ENCODE data around the gene CKMT2. TPM values are rescaled to one million over a fixed set of nuclear protein-coding genes. Genes with fewer than 3 reads are reported as not detected.

CKMT2 gene
- total and polyA plus RNA-seq, 2 experiments from 2014 or later, result 2.9 to 8.2 TPM

DNA sequence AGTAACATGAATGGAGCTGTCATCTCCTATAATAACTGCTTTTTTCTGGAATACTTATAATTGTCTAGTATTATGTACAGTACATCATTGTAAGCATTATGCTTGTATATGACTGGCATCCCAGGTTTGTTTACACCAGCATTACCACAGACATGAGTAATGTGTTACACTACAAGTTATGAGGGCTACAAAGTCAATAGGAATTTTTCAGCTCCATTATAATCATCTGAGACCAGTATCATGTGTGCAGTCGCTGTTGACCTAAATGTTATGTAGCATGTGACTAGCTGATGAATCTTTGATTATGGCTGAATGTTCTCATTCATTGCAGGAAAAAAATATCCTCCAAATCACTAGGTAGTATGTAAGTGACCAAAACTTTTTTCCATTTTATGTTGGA lies 70.4 kb downstream of the CKMT2 start:
- TF ChIP-seq STAT1 (IDR thresholded peaks at IDR 0.05; ENCODE audit: unreplicated experiment) (no peak), POLR2AphosphoS5 (IDR thresholded peaks at IDR 0.05; ENCODE audit: low read depth) (no peak), NANOG (IDR thresholded peaks at IDR 0.05; ENCODE audit: borderline replicate concordance) (no peak), EZH2 (IDR thresholded peaks at IDR 0.05; ENCODE audit: low read depth, unreplicated experiment) (no peak), EZH2phosphoT487 (IDR thresholded peaks at IDR 0.05; ENCODE audit: unreplicated experiment) (no peak), ZNF331 (CRISPR knock-in tag; IDR thresholded peaks at IDR 0.05; ENCODE audit: low read depth) (no peak)
- TF ChIP-seq, protein P1, sequence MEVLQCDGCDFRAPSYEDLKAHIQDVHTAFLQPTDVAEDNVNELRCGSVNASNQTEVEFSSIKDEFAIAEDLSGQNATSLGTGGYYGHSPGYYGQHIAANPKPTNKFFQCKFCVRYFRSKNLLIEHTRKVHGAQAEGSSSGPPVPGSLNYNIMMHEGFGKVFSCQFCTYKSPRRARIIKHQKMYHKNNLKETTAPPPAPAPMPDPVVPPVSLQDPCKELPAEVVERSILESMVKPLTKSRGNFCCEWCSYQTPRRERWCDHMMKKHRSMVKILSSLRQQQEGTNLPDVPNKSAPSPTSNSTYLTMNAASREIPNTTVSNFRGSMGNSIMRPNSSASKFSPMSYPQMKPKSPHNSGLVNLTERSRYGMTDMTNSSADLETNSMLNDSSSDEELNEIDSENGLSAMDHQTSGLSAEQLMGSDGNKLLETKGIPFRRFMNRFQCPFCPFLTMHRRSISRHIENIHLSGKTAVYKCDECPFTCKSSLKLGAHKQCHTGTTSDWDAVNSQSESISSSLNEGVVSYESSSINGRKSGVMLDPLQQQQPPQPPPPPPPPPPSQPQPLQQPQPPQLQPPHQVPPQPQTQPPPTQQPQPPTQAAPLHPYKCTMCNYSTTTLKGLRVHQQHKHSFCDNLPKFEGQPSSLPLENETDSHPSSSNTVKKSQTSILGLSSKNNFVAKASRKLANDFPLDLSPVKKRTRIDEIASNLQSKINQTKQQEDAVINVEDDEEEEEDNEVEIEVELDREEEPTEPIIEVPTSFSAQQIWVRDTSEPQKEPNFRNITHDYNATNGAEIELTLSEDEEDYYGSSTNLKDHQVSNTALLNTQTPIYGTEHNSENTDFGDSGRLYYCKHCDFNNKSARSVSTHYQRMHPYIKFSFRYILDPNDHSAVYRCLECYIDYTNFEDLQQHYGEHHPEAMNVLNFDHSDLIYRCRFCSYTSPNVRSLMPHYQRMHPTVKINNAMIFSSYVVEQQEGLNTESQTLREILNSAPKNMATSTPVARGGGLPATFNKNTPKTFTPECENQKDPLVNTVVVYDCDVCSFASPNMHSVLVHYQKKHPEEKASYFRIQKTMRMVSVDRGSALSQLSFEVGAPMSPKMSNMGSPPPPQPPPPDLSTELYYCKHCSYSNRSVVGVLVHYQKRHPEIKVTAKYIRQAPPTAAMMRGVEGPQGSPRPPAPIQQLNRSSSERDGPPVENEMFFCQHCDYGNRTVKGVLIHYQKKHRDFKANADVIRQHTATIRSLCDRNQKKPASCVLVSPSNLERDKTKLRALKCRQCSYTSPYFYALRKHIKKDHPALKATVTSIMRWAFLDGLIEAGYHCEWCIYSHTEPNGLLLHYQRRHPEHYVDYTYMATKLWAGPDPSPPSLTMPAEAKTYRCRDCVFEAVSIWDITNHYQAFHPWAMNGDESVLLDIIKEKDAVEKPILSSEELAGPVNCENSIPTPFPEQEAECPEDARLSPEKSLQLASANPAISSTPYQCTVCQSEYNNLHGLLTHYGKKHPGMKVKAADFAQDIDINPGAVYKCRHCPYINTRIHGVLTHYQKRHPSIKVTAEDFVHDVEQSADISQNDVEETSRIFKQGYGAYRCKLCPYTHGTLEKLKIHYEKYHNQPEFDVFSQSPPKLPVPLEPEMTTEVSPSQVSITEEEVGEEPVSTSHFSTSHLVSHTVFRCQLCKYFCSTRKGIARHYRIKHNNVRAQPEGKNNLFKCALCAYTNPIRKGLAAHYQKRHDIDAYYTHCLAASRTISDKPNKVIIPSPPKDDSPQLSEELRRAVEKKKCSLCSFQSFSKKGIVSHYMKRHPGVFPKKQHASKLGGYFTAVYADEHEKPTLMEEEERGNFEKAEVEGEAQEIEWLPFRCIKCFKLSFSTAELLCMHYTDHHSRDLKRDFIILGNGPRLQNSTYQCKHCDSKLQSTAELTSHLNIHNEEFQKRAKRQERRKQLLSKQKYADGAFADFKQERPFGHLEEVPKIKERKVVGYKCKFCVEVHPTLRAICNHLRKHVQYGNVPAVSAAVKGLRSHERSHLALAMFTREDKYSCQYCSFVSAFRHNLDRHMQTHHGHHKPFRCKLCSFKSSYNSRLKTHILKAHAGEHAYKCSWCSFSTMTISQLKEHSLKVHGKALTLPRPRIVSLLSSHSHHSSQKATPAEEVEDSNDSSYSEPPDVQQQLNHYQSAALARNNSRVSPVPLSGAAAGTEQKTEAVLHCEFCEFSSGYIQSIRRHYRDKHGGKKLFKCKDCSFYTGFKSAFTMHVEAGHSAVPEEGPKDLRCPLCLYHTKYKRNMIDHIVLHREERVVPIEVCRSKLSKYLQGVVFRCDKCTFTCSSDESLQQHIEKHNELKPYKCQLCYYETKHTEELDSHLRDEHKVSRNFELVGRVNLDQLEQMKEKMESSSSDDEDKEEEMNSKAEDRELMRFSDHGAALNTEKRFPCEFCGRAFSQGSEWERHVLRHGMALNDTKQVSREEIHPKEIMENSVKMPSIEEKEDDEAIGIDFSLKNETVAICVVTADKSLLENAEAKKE (CRISPR knock-in tag; IDR thresholded peaks at IDR 0.05), result no peak
- TF ChIP-seq, protein P2, sequence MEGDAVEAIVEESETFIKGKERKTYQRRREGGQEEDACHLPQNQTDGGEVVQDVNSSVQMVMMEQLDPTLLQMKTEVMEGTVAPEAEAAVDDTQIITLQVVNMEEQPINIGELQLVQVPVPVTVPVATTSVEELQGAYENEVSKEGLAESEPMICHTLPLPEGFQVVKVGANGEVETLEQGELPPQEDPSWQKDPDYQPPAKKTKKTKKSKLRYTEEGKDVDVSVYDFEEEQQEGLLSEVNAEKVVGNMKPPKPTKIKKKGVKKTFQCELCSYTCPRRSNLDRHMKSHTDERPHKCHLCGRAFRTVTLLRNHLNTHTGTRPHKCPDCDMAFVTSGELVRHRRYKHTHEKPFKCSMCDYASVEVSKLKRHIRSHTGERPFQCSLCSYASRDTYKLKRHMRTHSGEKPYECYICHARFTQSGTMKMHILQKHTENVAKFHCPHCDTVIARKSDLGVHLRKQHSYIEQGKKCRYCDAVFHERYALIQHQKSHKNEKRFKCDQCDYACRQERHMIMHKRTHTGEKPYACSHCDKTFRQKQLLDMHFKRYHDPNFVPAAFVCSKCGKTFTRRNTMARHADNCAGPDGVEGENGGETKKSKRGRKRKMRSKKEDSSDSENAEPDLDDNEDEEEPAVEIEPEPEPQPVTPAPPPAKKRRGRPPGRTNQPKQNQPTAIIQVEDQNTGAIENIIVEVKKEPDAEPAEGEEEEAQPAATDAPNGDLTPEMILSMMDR (conservative IDR thresholded peaks at IDR 0.05; ENCODE audit: low read depth in 2 of 2), result no peak
- TF ChIP-seq, protein P3, sequence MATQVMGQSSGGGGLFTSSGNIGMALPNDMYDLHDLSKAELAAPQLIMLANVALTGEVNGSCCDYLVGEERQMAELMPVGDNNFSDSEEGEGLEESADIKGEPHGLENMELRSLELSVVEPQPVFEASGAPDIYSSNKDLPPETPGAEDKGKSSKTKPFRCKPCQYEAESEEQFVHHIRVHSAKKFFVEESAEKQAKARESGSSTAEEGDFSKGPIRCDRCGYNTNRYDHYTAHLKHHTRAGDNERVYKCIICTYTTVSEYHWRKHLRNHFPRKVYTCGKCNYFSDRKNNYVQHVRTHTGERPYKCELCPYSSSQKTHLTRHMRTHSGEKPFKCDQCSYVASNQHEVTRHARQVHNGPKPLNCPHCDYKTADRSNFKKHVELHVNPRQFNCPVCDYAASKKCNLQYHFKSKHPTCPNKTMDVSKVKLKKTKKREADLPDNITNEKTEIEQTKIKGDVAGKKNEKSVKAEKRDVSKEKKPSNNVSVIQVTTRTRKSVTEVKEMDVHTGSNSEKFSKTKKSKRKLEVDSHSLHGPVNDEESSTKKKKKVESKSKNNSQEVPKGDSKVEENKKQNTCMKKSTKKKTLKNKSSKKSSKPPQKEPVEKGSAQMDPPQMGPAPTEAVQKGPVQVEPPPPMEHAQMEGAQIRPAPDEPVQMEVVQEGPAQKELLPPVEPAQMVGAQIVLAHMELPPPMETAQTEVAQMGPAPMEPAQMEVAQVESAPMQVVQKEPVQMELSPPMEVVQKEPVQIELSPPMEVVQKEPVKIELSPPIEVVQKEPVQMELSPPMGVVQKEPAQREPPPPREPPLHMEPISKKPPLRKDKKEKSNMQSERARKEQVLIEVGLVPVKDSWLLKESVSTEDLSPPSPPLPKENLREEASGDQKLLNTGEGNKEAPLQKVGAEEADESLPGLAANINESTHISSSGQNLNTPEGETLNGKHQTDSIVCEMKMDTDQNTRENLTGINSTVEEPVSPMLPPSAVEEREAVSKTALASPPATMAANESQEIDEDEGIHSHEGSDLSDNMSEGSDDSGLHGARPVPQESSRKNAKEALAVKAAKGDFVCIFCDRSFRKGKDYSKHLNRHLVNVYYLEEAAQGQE (IDR thresholded peaks at IDR 0.05; ENCODE audit: unreplicated experiment), result no peak
- H3K79me2 ChIP-seq (replicated peaks; ENCODE audit: insufficient read depth), result peaks cover 49% of the 10 kb centered on the region

More for the DNA sequence above, 70.4 kb downstream of the CKMT2 start:
- no peak overlapping the region; the same call in 2 of the 3 replicates for H3K4me3 Mint-ChIP-seq
- H2AFZ ChIP-seq, result no peak overlapping the region
- H3K9me2 ChIP-seq (ENCODE audit: insufficient read depth), result no peaks in the 10 kb centered on the region
- no peak for ATAC-seq
- H3K27me3 ChIP-seq (ENCODE audit: insufficient read depth), result no peaks in the 10 kb centered on the region
- no peaks in the 10 kb centered on the region for H3K9me3 Mint-ChIP-seq
- peaks cover 11% of the 10 kb centered on the region for H3K4me1 Mint-ChIP-seq
- no peak overlapping the region for H3K4me2 ChIP-seq
- DNase-seq (ENCODE audit: low spot score), result no peak
- H3K27ac ChIP-seq (ENCODE audit: low read depth), result no peak overlapping the region
- H3K36me3 Mint-ChIP-seq (ENCODE audit: low read depth), result no peaks in the 10 kb centered on the region; the same call in 1 of the 3 replicates
- H3K4me1 ChIP-seq (ENCODE audit: insufficient read depth), result peaks cover 9% of the 10 kb centered on the region; the same call in 1 of the 2 replicates
- no peaks in the 10 kb centered on the region for H3K36me3 ChIP-seq (ENCODE audit: insufficient read depth)
- no peaks in the 10 kb centered on the region; the same call in 1 of the 2 replicates for H4K20me1 ChIP-seq (replicated peaks; ENCODE audit: insufficient read depth)
- no peaks in the 10 kb centered on the region for H3K27me3 Mint-ChIP-seq (ENCODE audit: insufficient read depth, low read depth, poor library complexity)
- no peaks in the 10 kb centered on the region for H3F3A ChIP-seq (replicated peaks; ENCODE audit: low read depth)
- no peak overlapping the region for H3K4me3 ChIP-seq
- no peak overlapping the region for H3K27ac Mint-ChIP-seq

Data from GM23338 (cell line).